Measurements from ENCODE around the gene BPIFA1. TPM values are rescaled to one million over a fixed set of nuclear protein-coding genes. Genes with fewer than 3 reads are reported as not detected.

The BPIFA1 gene
- polyA plus RNA-seq, 3 donors = not detected

DNA sequence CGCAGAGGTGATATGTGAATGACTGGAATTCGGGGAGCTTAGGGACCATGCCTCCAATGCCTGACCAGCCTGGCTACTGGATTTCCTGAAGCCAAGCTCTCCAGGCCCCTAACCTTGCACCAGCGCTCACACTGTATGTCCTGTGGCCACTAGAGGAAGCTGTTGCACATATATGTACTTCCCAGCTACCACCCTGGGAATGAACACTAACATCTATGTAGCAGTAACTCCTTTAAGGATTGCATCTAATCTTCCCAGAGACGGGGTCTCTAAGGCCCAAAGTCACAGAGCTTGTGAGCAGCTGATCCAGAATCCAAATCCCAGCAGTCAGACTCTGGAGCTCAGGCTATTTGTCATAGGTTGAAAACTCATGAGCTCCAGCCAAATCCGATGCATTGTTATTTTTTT, 26.9 kb downstream of the BPIFA1 start:
- Histone ChIP-seq H2AFZ (ENCODE audit: insufficient read depth, low read depth, low read length, poor library complexity, severe bottlenecking) (peak overlapping the region; percentile 68), H3K27me3 (ENCODE audit: control insufficient read depth in 2 of 2, insufficient read depth in 2 of 2, low read length in 2 of 2) (no peaks in the 10 kb centered on the region), H3K9me3 (replicated peaks in 1 of 2; ENCODE audit: control insufficient read depth in 1 of 2, insufficient read depth in 1 of 2, low read length in 2 of 2) (peaks cover 8 to 12% of the 10 kb centered on the region in 2 donors), H3K4me3 (replicated peaks in 1 of 3; ENCODE audit: low read depth in 2 of 3, low read length in 3 of 3) (peak overlapping the region in 2 of 3 experiments; percentile 17 to 32), H4K20me1 (ENCODE audit: insufficient read depth, low read length) (no peaks in the 10 kb centered on the region), H3K9ac (ENCODE audit: insufficient read depth, low read length, poor library complexity, severe bottlenecking) (no peak overlapping the region), H3K79me2 (ENCODE audit: insufficient read depth, low read length) (no peaks in the 10 kb centered on the region), H3K4me1 (ENCODE audit: control insufficient read depth in 1 of 2, insufficient read depth in 2 of 2, low read length in 2 of 2) (peaks cover 49 to 57% of the 10 kb centered on the region in 2 donors), H3K27ac (ENCODE audit: low read depth in 1 of 2, low read length in 2 of 2) (peak overlapping the region; percentile 66 to 74), H3K4me2 (replicated peaks; ENCODE audit: extremely low read depth, low read length, poor library complexity, severe bottlenecking) (peak overlapping the region; percentile 59), H3K36me3 (replicated peaks in 1 of 2; ENCODE audit: control insufficient read depth in 1 of 2, insufficient read depth in 2 of 2, low read length in 2 of 2) (no peaks in the 10 kb centered on the region)
- 0% methylated on average over 1 of the region's 5 CpGs for WGBS (ENCODE audit: insufficient coverage)
- DNase-seq = peak; percentile 39 to 88 (median 52)
- H3K4me3 Mint-ChIP-seq = peak overlapping the region; percentile 45 to 80
- intact Hi-C loops (cut with micrococcal nuclease) = no loop called here
- no peaks in the 10 kb centered on the region for H3K36me3 Mint-ChIP-seq
- TF ChIP-seq, protein P1, sequence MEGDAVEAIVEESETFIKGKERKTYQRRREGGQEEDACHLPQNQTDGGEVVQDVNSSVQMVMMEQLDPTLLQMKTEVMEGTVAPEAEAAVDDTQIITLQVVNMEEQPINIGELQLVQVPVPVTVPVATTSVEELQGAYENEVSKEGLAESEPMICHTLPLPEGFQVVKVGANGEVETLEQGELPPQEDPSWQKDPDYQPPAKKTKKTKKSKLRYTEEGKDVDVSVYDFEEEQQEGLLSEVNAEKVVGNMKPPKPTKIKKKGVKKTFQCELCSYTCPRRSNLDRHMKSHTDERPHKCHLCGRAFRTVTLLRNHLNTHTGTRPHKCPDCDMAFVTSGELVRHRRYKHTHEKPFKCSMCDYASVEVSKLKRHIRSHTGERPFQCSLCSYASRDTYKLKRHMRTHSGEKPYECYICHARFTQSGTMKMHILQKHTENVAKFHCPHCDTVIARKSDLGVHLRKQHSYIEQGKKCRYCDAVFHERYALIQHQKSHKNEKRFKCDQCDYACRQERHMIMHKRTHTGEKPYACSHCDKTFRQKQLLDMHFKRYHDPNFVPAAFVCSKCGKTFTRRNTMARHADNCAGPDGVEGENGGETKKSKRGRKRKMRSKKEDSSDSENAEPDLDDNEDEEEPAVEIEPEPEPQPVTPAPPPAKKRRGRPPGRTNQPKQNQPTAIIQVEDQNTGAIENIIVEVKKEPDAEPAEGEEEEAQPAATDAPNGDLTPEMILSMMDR (IDR thresholded peaks at IDR 0.05) = peak; percentile 76
- peak overlapping the region; percentile 83 to 97 (median 94) for H3K27ac Mint-ChIP-seq
- peaks cover 56% of the 10 kb centered on the region for H3K4me1 Mint-ChIP-seq
- H3K27me3 Mint-ChIP-seq (ENCODE audit: low read depth in 3 of 3) = no peaks in the 10 kb centered on the region
- H3K9me3 Mint-ChIP-seq = peaks cover 4 to 19% (median 12%) of the 10 kb centered on the region in 7 donors

DNA sequence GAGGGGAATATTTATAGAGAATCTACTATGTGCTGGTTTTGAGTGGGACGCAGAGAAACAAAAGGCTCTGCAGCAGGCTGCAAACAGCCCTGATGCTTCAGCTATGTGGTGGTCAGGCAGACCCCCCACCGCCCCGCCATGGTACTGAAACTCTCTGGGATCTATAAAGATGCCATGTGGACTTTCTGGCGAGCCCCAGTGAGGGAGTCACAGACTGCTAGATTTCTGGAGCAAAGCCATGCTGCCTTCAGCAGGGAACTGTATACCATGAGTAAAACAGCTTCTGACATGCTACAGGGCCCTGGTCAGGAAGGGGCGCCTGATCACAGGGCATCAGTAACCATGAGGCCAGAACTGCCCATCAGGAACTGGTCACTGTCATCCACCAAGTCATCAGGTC, 28.0 kb downstream of the BPIFA1 start:
- Histone ChIP-seq H3K4me3 (replicated peaks in 1 of 3; ENCODE audit: low read depth in 2 of 3, low read length in 3 of 3) (no peak overlapping the region), H3K4me2 (replicated peaks; ENCODE audit: extremely low read depth, low read length, poor library complexity, severe bottlenecking) (no peak overlapping the region), H3K27me3 (ENCODE audit: control insufficient read depth in 2 of 2, insufficient read depth in 2 of 2, low read length in 2 of 2) (no peaks in the 10 kb centered on the region), H3K27ac (ENCODE audit: low read depth in 1 of 2, low read length in 2 of 2) (no peak overlapping the region), H3K36me3 (replicated peaks in 1 of 2; ENCODE audit: control insufficient read depth in 1 of 2, insufficient read depth in 2 of 2, low read length in 2 of 2) (no peaks in the 10 kb centered on the region), H3K9ac (ENCODE audit: insufficient read depth, low read length, poor library complexity, severe bottlenecking) (no peak overlapping the region), H4K20me1 (ENCODE audit: insufficient read depth, low read length) (no peaks in the 10 kb centered on the region), H3K79me2 (ENCODE audit: insufficient read depth, low read length) (no peaks in the 10 kb centered on the region), H3K4me1 (ENCODE audit: control insufficient read depth in 1 of 2, insufficient read depth in 2 of 2, low read length in 2 of 2) (peaks cover 61 to 68% of the 10 kb centered on the region in 2 donors), H2AFZ (ENCODE audit: insufficient read depth, low read depth, low read length, poor library complexity, severe bottlenecking) (no peak overlapping the region), H3K9me3 (replicated peaks in 1 of 2; ENCODE audit: control insufficient read depth in 1 of 2, insufficient read depth in 1 of 2, low read length in 2 of 2) (peaks cover 8 to 12% of the 10 kb centered on the region in 2 donors)
- Mint-ChIP-seq H3K4me1 (peaks cover 67% of the 10 kb centered on the region), H3K4me3 (no peak overlapping the region), H3K27ac (peak overlapping the region in 1 of 7 donors; percentile 12), H3K27me3 (ENCODE audit: low read depth in 3 of 3) (peaks cover 0 to 5% (median 0%) of the 10 kb centered on the region in 3 donors), H3K9me3 (peaks cover 4 to 23% (median 12%) of the 10 kb centered on the region in 7 donors), H3K36me3 (no peaks in the 10 kb centered on the region)
- 100% methylated on average over 5 of the region's 5 CpGs for WGBS (ENCODE audit: insufficient coverage)
- TF ChIP-seq, protein P1 (IDR thresholded peaks at IDR 0.05) = no peak
- intact Hi-C loops (cut with micrococcal nuclease) = no loop called here
- no peak for DNase-seq

All from CD14-positive monocyte (primary cell).